Measurements from ENCODE around the gene ABCB9. TPM values are rescaled to one million over a fixed set of nuclear protein-coding genes. Genes with fewer than 3 reads are reported as not detected.
A peak's percentile ranks its signal among the peaks of the same experiment; 100 is the strongest.

ABCB9 gene
- total RNA-seq, 6 experiments from 2014 or later = 0.48 to 1.4 (median 0.94) TPM

- ATAC-seq (no peak), DNase-seq (no peak)
- no peaks in the 10 kb centered on the region for H3K9me3 ChIP-seq
- H3K27ac ChIP-seq = peak overlapping the region in 1 of 3 donors; percentile 5
- no peak overlapping the region for H3K4me3 ChIP-seq
- H3K4me1 ChIP-seq = peaks cover 0 to 12% (median 6%) of the 10 kb centered on the region in 4 donors
- 67% methylated on average over 10 of the region's 10 CpGs for WGBS (ENCODE audit: insufficient coverage, low coverage, low lambda C conversion rate, missing lambda C conversion rate)
- no peaks in the 10 kb centered on the region for H3K36me3 ChIP-seq
- no peak for TF ChIP-seq POLR2A (IDR thresholded peaks at IDR 0.05)
- TF ChIP-seq CTCF (IDR thresholded peaks at IDR 0.05) = no peak
- no peaks in the 10 kb centered on the region for H3K27me3 ChIP-seq
- intact Hi-C loops (cut with DNase I) = no loop called here
Observed at GRCh38 chr12:122880155-122880667, 86.1 kb downstream of the ABCB9 start.

Small RNAs within 50 kb of the gene (microRNA-seq; reads per million reads assigned to microRNA genes)
- gene MIR4304 = 0 reads per million in 2 donors

Small RNAs within 50 kb of the gene (small RNA-seq; reads per million reads assigned to genes)
- gene ARL6IP4 = 0 reads per million in 2 experiments
- gene MIR4304 = 0 reads per million in 2 experiments

Other genes starting within 250 kb of the ABCB9 start
- 1 to 10 TPM in 1 of 6 experiments, under 1 TPM in 3, not detected in 2; 0.11 to 4.2 (median 0.36) TPM for gene HCAR3, start 249.7 kb downstream of the ABCB9 start, total RNA-seq
- gene HCAR1, start 235.6 kb downstream of the ABCB9 start, total RNA-seq = not detected
- gene DENR, start 213.6 kb downstream of the ABCB9 start, total RNA-seq = 10 to 100 TPM; 11.3 to 18.2 (median 14.5) TPM
- gene CCDC62, start 191.9 kb downstream of the ABCB9 start, total RNA-seq = under 1 TPM in 5 of 6 experiments, not detected in 1; 0.07 to 0.35 (median 0.12) TPM
- gene HIP1R, start 131.0 kb downstream of the ABCB9 start, total RNA-seq = 10 to 100 TPM; 23.6 to 37.2 (median 27.8) TPM
- gene VPS37B, start 70.3 kb downstream of the ABCB9 start, total RNA-seq = 1 to 10 TPM; 5.2 to 6.7 (median 6.0) TPM
- gene OGFOD2, start 8.8 kb upstream of the ABCB9 start, total RNA-seq = 10 to 100 TPM in 5 of 6 experiments, 1 to 10 TPM in 1; 9.9 to 18.8 (median 14.1) TPM
- gene ARL6IP4, start 14.2 kb upstream of the ABCB9 start, total RNA-seq = 100 to 1,000 TPM in 5 of 6 experiments, 10 to 100 TPM in 1; 84.7 to 146 (median 110) TPM
- 10 to 100 TPM in 4 of 6 experiments, 1 to 10 TPM in 2; 5.8 to 24.7 (median 14.2) TPM for gene PITPNM2, start 184.6 kb upstream of the ABCB9 start, total RNA-seq

Measured in right lobe of liver (tissue), 6 donors.